HepG2 (cell line): ENCODE data around the gene USP12. TPM values are rescaled to one million over a fixed set of nuclear protein-coding genes. Genes with fewer than 3 reads are reported as not detected.

Source experiments
- ATAC-seq: fragments of 200-7000 bp; cut with Tn5 transposase; 3 replicates; pipeline ENCODE4 v1.9.1; 2020; ENCODE audit warnings: mild to moderate bottlenecking, moderate library complexity
- BruUV-seq: library from RNA; stranded (reverse); fragments of 400-500 nt; replicated peaks from 2 replicates; lab custom pipeline; 2021; lab: Mats Ljungman, UMichigan
- CTCF ChIA-PET: fragments of 300-600 bp; formaldehyde crosslinking; extraction: SDS; loops from one replicate; lab custom pipeline; 2021; ENCODE audit warnings: low total read pairs, inconsistent platforms, low intra/inter-chr PET ratio; lab: Yijun Ruan, JAX
- POLR2A ChIA-PET: fragments of 350-600 bp; sonication (Branson Sonifier 250); formaldehyde crosslinking; loops from one replicate; lab custom pipeline; 2020; ENCODE audit warnings: antibody characterized with exemption, inconsistent platforms; lab: Yijun Ruan, JAX
- DNase-seq: peaks from one replicate; pipeline ENCODE4 v3.0.0-alpha.2; 2015; ENCODE audit warnings: low spot score
- FAIRE-seq: peaks from 3 replicates; lab custom pipeline; 2011; peaks lifted over from hg19 to GRCh38; lab: Jason Lieb, UNC
- H2AFZ ChIP-seq: one replicate; pipeline ENCODE4 v1.6.1; 2011; ENCODE audit warnings: low read length, inconsistent platforms
- H3K27ac ChIP-seq: fragments of 300-600 bp; 3 replicates; pipeline ENCODE4 v1.8.0; 2011; ENCODE audit warnings: mixed run types, mild to moderate bottlenecking, mixed read lengths, low read length, inconsistent platforms; ENCODE audit not compliant: insufficient read depth; ENCODE audit errors: extremely low read length
- H3K27me3 ChIP-seq, 2 experiments: fragments of 200-600 bp in 1 of 2; 2 replicates in 1 of 2; 3 replicates in 1 of 2; pipeline versions ENCODE4 v1.6.0 to v1.8.0; 2011; ENCODE audit warnings: low read length in 2 of 2, mild to moderate bottlenecking in 2 of 2, moderate library complexity in 2 of 2, inconsistent platforms in 1 of 2; ENCODE audit not compliant: insufficient read depth in 2 of 2, control insufficient read depth in 1 of 2
- H3K36me3 ChIP-seq, 2 experiments: fragments of 200-600 bp in 1 of 2; replicated peaks in 1 of 2; 2 replicates in 1 of 2; 3 replicates in 1 of 2; pipeline versions ENCODE4 v1.5.1 to v1.8.0; 2011; ENCODE audit warnings: low read length in 2 of 2, inconsistent platforms in 1 of 2; ENCODE audit not compliant: insufficient read depth in 2 of 2, control insufficient read depth in 1 of 2
- H3K4me1 ChIP-seq: 2 replicates; pipeline ENCODE4 v1.5.1; 2012; ENCODE audit warnings: low read length, inconsistent platforms; ENCODE audit not compliant: insufficient read depth
- H3K4me2 ChIP-seq: 2 replicates; pipeline ENCODE4 v1.6.0; 2011; ENCODE audit warnings: low read depth, low read length, inconsistent platforms
- H3K4me3 ChIP-seq, 3 experiments: fragments of 200-600 bp in 1 of 3; sonication (generic), shearing (Covaris generic) in 1 of 3; replicated peaks in 1 of 3; 2 replicates each; pipeline ENCODE4 v1.5.1; 2011 to 2016; ENCODE audit warnings: low read length in 3 of 3, inconsistent platforms in 2 of 3, low read depth in 2 of 3, mild to moderate bottlenecking in 2 of 3, control low read depth in 1 of 3, mixed read lengths in 1 of 3; ENCODE audit not compliant: insufficient read depth in 1 of 3
- H3K79me2 ChIP-seq: one replicate; pipeline ENCODE4 v1.6.1; 2011; ENCODE audit warnings: low read length, inconsistent platforms; ENCODE audit not compliant: insufficient read depth
- H3K9ac ChIP-seq: 2 replicates; pipeline ENCODE4 v1.6.0; 2011; ENCODE audit warnings: mild to moderate bottlenecking, low read depth, low read length, inconsistent platforms; ENCODE audit not compliant: insufficient read depth
- H3K9me3 ChIP-seq: 2 replicates; pipeline ENCODE4 v1.5.1; 2012; ENCODE audit warnings: mild to moderate bottlenecking, low read length
- H4K20me1 ChIP-seq: 2 replicates; pipeline ENCODE4 v1.6.0; 2011; ENCODE audit warnings: inconsistent platforms, mild to moderate bottlenecking, low read length, moderate library complexity; ENCODE audit not compliant: insufficient read depth
- GPN1 ChIP-seq: sonication (generic); formaldehyde crosslinking; IDR thresholded peaks from 2 replicates; pipeline ENCODE4 v1.5.1; 2020; ENCODE audit warnings: missing genetic modification reagents, borderline replicate concordance
- HDAC2 ChIP-seq: sonication (generic); formaldehyde crosslinking; IDR thresholded peaks from 2 replicates; pipeline ENCODE4 v1.4.0; 2020; ENCODE audit warnings: missing genetic modification reagents
- ZNF296 ChIP-seq: sonication (generic); formaldehyde crosslinking; conservative IDR thresholded peaks from 2 replicates; pipeline ENCODE4 v1.5.0; 2020; ENCODE audit warnings: mild to moderate bottlenecking, missing genetic modification reagents
- WGBS: methylation state at CpG from one replicate; pipeline ENCODE4 v1.1.6; 2017; ENCODE audit warnings: low lambda C conversion rate; 5-methylcytosine and 5-hydroxymethylcytosine counted together
- in situ Hi-C: cut with HindIII; loops from 2 replicates; pipeline ENCODE4 v1.10.0; 2017; ENCODE audit warnings: low pct_unique_long_range_greater_than_20kb; ENCODE audit not compliant: extremely low pct_ligation_motif_present
- intact Hi-C: fragments of 100-400 bp; cut with micrococcal nuclease; formaldehyde crosslinking; loops from one replicate; pipeline ENCODE4 v1.10.0; 2022; ENCODE audit not compliant: unreplicated experiment
- polyA plus RNA-seq, 8 experiments: library from polyadenylated mRNA; depleted of rRNA in 3 of 8; stranded (reverse) in 7 of 8; unstranded in 1 of 8; fragments of >200 nt; fragmentation: Illumina TruSeq in 4 of 8; extraction: Trizol in 4 of 8; gene quantifications; 2 replicates each; pipeline versions ENCODE4 v1.2.1 to v1.2.3, GENCODE V29; 2011 to 2016; ENCODE audit warnings: low read depth in 4 of 8, missing spikeins in 1 of 8, mixed read lengths in 1 of 8; ENCODE audit not compliant: insufficient read depth in 1 of 8
- total RNA-seq, 5 experiments: library from RNA; depleted of rRNA; stranded (reverse); fragments of >200 nt; fragmentation: Illumina TruSeq; extraction: Trizol; gene quantifications; 2 replicates each; pipeline ENCODE4 v1.2.3, GENCODE V29; 2016; ENCODE audit warnings: low read depth in 1 of 5
- TF ChIP-seq, protein P1 (sequence below): sonication (generic); formaldehyde crosslinking; IDR thresholded peaks from 2 replicates; pipeline ENCODE4 v1.4.0; 2020; ENCODE audit warnings: missing genetic modification reagents
- TF ChIP-seq, protein P2 (sequence below): sonication (generic); formaldehyde crosslinking; IDR thresholded peaks from 2 replicates; pipeline ENCODE4 v1.8.0; 2022; ENCODE audit warnings: mild to moderate bottlenecking, missing genetic modification reagents; ENCODE audit not compliant: insufficient replicate concordance

Gene USP12
- total and polyA plus RNA-seq, 2 of the 13 experiments (the other 11 are each of a cell fraction or from before 2014, with no cell fraction given), result 9.8 to 19.5 TPM

DNA sequence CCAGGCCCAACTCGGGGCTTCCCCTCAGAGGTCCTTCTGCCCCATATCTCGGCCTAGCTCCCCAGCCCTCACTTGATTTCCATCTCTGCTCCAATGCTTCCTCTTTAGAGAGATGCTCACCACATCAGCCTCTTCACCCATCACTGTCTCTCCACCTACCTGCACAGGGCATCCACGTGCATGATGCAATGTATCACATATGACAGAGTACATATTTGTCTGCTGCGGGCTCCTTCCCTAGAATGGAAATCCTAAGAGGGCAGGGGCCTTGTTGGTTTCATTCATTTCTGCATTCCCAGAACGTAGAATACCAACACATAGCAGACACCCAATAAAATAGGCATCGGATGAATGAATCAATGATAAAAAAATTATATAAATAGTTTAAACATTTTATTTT, 130.3 kb downstream of the USP12 start (continued):
- TF ChIP-seq, protein P1, sequence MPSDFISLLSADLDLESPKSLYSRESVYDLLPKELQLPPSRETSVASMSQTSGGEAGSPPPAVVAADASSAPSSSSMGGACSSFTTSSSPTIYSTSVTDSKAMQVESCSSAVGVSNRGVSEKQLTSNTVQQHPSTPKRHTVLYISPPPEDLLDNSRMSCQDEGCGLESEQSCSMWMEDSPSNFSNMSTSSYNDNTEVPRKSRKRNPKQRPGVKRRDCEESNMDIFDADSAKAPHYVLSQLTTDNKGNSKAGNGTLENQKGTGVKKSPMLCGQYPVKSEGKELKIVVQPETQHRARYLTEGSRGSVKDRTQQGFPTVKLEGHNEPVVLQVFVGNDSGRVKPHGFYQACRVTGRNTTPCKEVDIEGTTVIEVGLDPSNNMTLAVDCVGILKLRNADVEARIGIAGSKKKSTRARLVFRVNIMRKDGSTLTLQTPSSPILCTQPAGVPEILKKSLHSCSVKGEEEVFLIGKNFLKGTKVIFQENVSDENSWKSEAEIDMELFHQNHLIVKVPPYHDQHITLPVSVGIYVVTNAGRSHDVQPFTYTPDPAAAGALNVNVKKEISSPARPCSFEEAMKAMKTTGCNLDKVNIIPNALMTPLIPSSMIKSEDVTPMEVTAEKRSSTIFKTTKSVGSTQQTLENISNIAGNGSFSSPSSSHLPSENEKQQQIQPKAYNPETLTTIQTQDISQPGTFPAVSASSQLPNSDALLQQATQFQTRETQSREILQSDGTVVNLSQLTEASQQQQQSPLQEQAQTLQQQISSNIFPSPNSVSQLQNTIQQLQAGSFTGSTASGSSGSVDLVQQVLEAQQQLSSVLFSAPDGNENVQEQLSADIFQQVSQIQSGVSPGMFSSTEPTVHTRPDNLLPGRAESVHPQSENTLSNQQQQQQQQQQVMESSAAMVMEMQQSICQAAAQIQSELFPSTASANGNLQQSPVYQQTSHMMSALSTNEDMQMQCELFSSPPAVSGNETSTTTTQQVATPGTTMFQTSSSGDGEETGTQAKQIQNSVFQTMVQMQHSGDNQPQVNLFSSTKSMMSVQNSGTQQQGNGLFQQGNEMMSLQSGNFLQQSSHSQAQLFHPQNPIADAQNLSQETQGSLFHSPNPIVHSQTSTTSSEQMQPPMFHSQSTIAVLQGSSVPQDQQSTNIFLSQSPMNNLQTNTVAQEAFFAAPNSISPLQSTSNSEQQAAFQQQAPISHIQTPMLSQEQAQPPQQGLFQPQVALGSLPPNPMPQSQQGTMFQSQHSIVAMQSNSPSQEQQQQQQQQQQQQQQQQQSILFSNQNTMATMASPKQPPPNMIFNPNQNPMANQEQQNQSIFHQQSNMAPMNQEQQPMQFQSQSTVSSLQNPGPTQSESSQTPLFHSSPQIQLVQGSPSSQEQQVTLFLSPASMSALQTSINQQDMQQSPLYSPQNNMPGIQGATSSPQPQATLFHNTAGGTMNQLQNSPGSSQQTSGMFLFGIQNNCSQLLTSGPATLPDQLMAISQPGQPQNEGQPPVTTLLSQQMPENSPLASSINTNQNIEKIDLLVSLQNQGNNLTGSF (CRISPR knock-in tag), result no peak

DNA sequence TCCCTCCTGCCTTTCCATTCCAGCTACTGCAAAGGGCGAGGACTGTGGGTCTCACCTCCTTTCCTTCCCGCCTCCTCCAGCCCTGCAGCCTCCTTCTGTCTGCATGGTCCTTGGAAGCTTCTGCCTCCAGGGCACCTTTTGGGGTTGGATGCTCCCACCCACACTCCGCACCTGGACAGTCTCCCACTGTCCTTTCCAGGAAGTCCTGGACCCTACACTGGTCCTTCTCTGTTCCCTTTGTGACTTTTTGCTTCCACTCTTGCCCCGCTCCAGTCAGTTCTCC, 130.8 kb downstream of the USP12 start:
- intact Hi-C loops (no loop called here), in situ Hi-C loops (no loop called here)
- WGBS, result 72% methylated on average over 4 of the region's 4 CpGs
- TF ChIP-seq GPN1, result no peak
- TF ChIP-seq, protein P2, sequence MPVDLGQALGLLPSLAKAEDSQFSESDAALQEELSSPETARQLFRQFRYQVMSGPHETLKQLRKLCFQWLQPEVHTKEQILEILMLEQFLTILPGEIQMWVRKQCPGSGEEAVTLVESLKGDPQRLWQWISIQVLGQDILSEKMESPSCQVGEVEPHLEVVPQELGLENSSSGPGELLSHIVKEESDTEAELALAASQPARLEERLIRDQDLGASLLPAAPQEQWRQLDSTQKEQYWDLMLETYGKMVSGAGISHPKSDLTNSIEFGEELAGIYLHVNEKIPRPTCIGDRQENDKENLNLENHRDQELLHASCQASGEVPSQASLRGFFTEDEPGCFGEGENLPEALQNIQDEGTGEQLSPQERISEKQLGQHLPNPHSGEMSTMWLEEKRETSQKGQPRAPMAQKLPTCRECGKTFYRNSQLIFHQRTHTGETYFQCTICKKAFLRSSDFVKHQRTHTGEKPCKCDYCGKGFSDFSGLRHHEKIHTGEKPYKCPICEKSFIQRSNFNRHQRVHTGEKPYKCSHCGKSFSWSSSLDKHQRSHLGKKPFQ (CRISPR knock-in tag), result no peak
- no peak for TF ChIP-seq ZNF296 (CRISPR knock-in tag)
- no peak for TF ChIP-seq HDAC2 (CRISPR knock-in tag)
- H3K36me3 ChIP-seq, result no peaks in the 10 kb centered on the region
- no peak overlapping the region for H3K4me2 ChIP-seq
- H3K4me1 ChIP-seq, result no peaks in the 10 kb centered on the region
- no peak overlapping the region for H3K4me3 ChIP-seq
- ChIA-PET CTCF (no interaction called here), POLR2A (no interaction called here)
- no peaks in the 10 kb centered on the region for H3K79me2 ChIP-seq
- no peaks in the 10 kb centered on the region for H3K9me3 ChIP-seq
- no peak for DNase-seq
- no peak overlapping the region for H3K27ac ChIP-seq
- H4K20me1 ChIP-seq, result no peaks in the 10 kb centered on the region
- FAIRE-seq, result no peak
- peaks cover 5 to 44% of the 10 kb centered on the region in 2 experiments for H3K27me3 ChIP-seq
- no TSS peak for BruUV-seq
- no peak for ATAC-seq
- H2AFZ ChIP-seq, result no peak overlapping the region
- no peak overlapping the region for H3K9ac ChIP-seq
